GM12865 (cell line): Measurements from ENCODE around the gene CDC25C.

Experiments used
- DNase-seq: peaks from one replicate; pipeline ENCODE4 v3.0.0; 2010; ENCODE audit warnings: low read depth
- H3K4me3 ChIP-seq: 2 replicates; pipeline ENCODE4 v1.5.1; 2011; ENCODE audit warnings: mild to moderate bottlenecking, low read depth, low read length, control low read depth
- CTCF ChIP-seq: IDR thresholded peaks from 2 replicates; pipeline ENCODE4 v1.5.1; 2011; ENCODE audit warnings: low read length, control low read depth, low read depth, inconsistent platforms; ENCODE audit not compliant: insufficient read depth; ENCODE audit errors: missing control alignments

CDC25C gene

GRCh38 chr5:138369261-138369660, 37.7 kb upstream of the CDC25C start:
- no peak for DNase-seq

GRCh38 chr5:138366632-138367382, 35.2 kb upstream of the CDC25C start:
- H3K4me3 ChIP-seq: no peak overlapping the region
- DNase-seq: no peak
- no peak for TF ChIP-seq CTCF

More at GRCh38 chr5:138369261-138369660, 37.7 kb upstream of the CDC25C start:
- H3K4me3 ChIP-seq: no peak overlapping the region
- TF ChIP-seq CTCF: no peak

- no peak for DNase-seq
- TF ChIP-seq CTCF: no peak
- H3K4me3 ChIP-seq: no peak overlapping the region
These were observed 33.0 kb upstream of the CDC25C start for GRCh38 chr5:138364576-138364975.

GRCh38 chr5:138360941-138361452, 29.4 kb upstream of the CDC25C start:
- TF ChIP-seq CTCF: no peak
- H3K4me3 ChIP-seq: no peak overlapping the region
- no peak for DNase-seq

GRCh38 chr5:138359621-138360020, 28.0 kb upstream of the CDC25C start:
- no peak for TF ChIP-seq CTCF
- H3K4me3 ChIP-seq: no peak overlapping the region
- DNase-seq: no peak

GRCh38 chr5:138354926-138355378, 23.3 kb upstream of the CDC25C start:
- no peak for TF ChIP-seq CTCF
- peak overlapping the region; percentile 64 for H3K4me3 ChIP-seq
- DNase-seq: peak; percentile 81
